Amygdala (tissue), 56 donors: ENCODE data around the gene MACO1.
"Not testable (repeated sequence)": the region's sequence is repeated elsewhere in the genome, so short reads cannot be mapped to it uniquely, and the experiment has no call there.

Experiments
- DNase-seq, 56 donors: peaks; one replicate each; lab custom pipeline; 2025; lab: John Stamatoyannopoulos, UW

MACO1 gene

GRCh38 chr1:25420715-25421114, 10.0 kb upstream of the MACO1 start, which contains the start of gene RHCE:
TSS of gene RHCE (minus strand) at chr1:25420825. CDS start at chr1:25420786, 39 bp downstream.
- DNase-seq = not testable (repeated sequence)

DNA sequence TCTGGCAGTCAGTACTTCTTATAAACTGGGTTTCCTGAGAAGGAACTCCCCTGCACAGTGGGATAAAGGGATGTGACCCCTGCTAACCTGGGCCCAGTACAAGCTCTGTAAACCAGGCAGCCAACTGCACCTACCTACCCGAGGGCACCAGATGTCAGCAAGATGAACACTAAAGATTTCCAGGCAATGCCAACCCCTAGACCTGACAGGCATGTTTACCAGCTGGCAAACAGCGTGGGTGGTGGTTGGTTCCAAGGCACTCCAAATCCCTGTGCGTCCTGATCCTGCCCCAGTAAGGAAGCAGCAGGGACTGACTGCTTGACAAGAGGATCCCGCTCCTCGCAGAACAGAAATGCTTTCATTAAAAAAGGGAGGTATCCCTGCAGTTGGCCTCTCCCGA, 7.5 kb upstream of the MACO1 start:
- not testable (repeated sequence) for DNase-seq

DNA sequence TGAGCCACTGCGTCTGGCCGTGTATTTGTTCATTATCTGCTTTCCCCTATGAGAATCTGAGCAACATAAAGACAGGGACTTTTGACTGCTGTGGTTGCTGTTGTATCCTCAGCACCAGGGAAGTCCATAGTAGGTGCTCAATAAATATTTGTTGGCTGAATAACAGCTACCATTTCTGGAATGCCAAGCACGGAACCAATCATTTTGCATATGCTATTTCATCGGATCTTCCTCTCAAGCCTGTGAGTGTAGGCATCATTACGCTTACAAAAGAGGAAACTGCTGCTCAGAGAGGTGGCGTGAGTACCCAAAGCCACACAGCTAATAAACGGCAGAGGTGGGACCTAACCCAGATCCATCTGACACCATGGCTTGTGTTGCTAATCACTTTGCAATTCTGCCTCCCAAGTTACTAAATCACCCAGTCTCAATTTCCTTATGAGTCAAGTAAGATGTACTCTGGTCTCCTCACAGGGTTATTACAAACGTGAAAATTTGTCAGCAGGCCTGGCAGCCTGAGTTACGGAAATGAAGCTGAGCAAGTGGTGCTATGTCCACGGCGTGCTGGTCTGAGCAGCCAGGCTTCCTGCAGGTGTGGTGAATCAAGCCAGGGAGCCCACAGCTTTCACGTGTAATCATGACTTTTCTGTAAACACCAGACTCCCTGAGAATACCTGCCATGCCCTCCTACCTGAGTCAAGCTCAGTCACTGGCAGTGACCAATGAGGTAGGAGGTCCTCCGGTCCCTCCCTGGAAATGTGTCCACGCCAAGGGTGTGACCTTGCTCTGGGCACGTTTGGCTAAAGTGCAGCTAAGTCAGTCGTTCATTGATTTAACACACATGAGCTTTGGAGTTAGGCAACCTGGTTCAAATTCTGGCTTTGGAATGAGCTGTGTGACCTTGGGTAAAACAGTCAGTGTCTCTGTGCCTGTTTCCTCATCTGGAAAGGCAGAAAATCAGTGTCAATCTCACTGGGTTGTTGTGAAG, 5.3 kb upstream of the MACO1 start:
- DNase-seq = no peak

DNA sequence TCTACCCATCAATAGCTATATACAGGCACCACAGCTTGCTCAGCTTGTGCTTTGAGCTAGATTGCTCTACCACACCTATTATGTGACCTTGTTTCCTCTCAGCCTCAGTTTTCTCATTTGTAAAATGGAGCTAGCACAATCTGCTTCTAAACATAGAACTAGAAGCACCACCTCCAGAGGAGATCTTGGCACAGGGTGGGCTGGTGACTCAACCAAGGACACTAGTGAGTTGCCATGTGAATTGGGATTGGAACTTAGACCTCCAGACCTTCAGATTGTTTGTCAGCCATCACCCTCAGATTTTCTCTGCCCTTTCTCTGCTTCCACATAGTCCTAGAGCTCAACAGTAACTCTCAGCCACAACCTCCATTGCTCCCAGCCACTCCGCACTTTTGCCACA, 3.0 kb upstream of the MACO1 start:
- no peak for DNase-seq

GRCh38 chr1:25428475-25429166, 2.1 kb upstream of the MACO1 start:
- DNase-seq = no peak

- peak in 11 of 56 donors; percentile 10 to 62 (median 25) for DNase-seq
These were observed 527 bp downstream of the MACO1 start for GRCh38 chr1:25430967-25431881.

- DNase-seq = no peak
These were observed 1.4 kb downstream of the MACO1 start for GRCh38 chr1:25431955-25432719.

GRCh38 chr1:25432749-25433388, 2.2 kb downstream of the MACO1 start:
- no peak for DNase-seq

DNA sequence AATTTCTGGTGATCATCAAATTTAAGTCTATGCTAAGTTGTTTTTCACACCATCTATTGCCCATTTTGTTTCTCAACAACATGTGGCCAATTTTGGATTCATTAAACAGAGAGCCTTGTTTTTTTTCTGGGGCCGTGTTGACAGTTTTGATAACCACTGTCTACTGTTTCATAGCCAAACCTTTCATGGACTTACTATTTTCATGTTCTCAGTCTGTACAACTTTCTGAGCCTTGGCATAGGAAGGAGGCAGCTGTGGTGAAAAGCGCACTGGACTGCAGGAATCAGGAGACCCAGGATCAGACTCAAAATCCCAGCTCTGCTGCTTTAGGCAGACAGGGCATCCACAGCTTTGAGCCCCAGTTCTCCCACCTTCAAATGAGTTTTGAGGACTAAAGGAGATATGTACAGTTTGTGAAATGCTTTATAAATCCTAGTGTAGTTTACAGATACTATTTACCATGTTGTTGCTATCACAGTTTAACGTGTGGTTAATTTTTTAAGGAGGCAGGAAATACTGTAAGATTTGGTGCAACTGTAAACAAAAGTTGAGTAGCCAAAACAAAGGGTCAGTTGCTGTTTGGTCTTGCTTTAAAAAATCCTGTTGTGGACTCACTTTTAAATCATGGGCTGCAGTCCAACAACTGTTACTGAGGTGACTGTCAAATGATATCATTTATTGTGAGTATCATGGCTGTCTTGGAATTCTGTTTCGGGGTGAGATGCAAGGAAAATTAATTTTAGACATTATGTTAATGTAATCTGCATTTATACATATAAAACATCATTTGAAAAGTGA, 2.9 kb downstream of the MACO1 start:
- peak in 10 of 56 donors; percentile 2 to 14 (median 6) for DNase-seq

DNA sequence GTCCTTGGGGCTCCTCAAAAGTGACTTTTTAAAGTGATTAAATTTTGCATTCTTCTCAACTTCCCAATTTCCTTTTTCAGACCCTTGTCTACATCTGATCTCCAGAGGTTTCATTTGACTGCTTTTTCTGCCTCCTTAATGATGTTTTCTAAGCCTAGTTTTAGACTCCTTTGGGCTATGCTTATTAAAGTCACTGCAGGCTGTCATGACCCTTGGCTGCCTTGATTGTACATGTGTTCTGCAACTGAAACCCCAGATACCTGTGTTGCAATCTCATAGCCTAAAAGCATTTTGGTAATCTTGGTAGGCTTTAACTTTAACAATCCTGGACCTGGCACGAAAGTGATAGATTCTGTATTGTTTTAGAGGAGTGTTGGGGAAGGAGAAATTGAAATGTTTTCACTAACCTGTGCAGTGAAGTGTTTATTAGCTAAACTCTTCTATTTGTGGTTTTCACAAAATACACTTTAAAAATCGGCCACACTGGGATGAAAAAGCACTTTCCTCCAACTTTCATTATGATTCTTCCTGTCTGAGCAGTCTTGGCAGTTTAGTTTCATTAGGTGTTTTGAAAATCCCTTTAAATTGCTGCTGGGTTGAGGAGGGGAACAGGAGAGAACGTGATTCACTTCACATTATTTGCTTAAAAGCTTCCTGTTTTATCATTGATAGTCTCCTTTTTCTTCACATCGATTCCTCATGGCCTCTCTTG, 4.9 kb downstream of the MACO1 start:
- no peak for DNase-seq

- DNase-seq = no peak
These were observed 7.0 kb downstream of the MACO1 start for GRCh38 chr1:25437672-25438071.

DNA sequence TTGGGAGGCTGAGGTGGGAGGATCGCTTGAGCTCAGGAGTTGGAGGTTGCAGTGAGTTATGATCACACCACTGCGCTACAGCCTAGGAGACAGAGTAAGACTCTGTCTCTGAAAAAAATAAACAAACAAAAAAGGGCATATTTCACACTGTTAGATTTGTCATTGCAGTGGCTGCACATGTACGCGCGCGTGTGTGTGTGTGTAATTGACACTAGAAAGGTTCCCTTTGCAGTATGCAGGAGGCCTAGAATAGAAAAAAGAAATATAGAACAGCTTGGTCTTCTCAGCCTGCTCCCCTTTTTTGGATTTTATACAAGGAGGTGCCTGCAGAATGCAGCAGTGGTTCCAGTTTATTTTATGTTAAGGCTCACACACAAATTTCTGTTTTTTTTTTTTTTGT, 8.6 kb downstream of the MACO1 start:
- peak in 6 of 56 donors; percentile 2 to 8 (median 4) for DNase-seq

- DNase-seq = no peak
These were observed 11.5 kb downstream of the MACO1 start for GRCh38 chr1:25442178-25442577.

DNA sequence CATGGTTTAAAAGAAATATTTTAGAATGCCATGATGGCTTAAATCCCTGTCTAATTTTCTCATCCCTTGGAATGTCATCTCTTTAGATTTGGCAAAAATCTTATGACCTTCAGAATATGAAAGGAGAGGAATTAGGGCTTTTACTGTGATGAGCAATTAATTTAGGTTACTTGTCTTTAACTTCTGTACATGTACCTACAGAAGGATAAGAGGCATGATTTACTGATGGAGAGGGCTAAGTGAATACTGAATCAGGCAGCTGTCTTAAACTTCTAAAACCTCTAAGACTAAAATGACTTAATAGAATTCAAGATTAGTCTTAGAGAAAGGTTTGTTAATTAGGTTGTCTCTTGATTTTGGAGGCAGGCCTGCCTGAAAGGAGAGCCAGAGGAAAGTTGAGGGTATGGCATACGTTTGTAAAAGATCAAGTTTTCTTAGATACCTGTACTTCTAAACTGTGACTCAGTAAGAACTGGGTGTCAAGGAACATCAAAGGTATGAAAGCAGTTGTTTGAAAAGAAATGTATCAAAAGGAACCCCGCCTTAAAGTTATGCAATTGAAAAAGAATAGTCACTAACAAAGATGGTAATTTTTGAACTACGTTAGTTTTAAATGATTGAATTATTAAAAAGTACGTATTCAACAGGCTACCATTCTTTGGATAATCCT, 12.5 kb downstream of the MACO1 start:
- no peak for DNase-seq

GRCh38 chr1:25444604-25445003, 13.9 kb downstream of the MACO1 start:
- DNase-seq = not testable (repeated sequence)

DNA sequence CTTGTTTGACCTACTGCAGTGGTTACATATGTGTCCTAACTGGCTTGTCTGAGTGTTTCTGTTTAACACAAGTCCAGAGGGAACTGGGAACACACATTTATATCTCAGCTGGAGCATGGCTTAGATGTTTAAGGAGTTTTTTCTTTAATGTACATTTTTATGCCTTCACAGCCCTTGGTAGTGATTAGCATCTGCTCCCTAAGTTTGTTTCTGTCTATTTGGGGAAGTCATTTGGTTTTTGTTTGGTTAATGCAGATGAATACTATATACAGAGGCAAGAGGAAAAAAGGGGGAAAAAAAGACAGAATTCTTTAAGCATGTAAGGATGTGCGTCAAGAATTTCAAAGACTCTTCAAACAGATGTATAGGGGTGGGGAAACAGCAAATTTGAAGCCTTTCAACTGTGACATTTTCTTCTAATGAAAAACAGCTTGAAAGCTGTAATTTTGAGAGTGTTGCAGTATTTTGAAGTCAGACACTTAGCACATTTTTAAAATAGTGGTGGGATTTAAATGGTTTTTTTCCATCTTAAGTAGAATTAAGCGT, 15.4 kb downstream of the MACO1 start:
- no peak for DNase-seq

DNA sequence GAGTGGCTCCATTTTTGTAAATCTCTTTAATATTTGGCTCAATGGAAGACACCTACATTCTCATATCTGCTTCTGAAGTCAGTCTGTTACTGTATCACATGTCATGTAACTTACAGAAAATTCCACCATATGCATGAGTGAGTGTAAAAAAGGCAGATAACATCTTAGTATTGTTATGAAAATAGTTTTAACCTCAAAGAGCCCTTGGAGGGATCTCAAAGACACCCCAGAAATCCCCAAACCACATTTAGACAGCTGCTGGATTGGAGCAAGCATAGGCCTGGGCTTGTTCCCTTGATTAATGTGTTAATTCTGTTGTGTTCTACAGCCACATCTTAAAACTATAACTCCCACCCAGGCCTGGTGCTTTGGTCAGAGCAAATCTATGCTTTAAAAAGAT, 16.9 kb downstream of the MACO1 start:
- no peak for DNase-seq
